Adrenal gland (tissue), 12 donors: ENCODE results near the gene C14orf93. TPM values are rescaled to one million over a fixed set of nuclear protein-coding genes. Genes with fewer than 3 reads are reported as not detected.

Experiments used
- DNase-seq, 7 donors: peaks; one replicate each; pipeline ENCODE4 v3.0.0-alpha.2; 2019 to 2020
- H3K27ac ChIP-seq, 5 donors: fragments of 200-600 bp; sonication (generic) in 4 of 5; 1 replicate in 3 of 5; 2 replicates in 2 of 5; pipeline versions ENCODE4 v1.5.1 to v1.8.0; 2016 to 2020; ENCODE audit warnings: mild to moderate bottlenecking in 1 of 5
- H3K27me3 ChIP-seq: fragments of 200-600 bp; 2 replicates; pipeline ENCODE4 v1.8.0; 2021
- H3K36me3 ChIP-seq, 2 donors: fragments of 200-600 bp; replicated peaks in 1 of 2; 1 replicate in 1 of 2; 2 replicates in 1 of 2; pipeline versions ENCODE4 v1.5.1 to v1.8.0; 2018 to 2022
- H3K4me1 ChIP-seq, 2 donors: fragments of 200-600 bp; replicated peaks in 1 of 2; 1 replicate in 1 of 2; 2 replicates in 1 of 2; pipeline versions ENCODE4 v1.5.1 to v1.8.0; 2018 to 2021
- H3K4me3 ChIP-seq, 4 donors: fragments of 200-600 bp; sonication (generic) in 3 of 4; one replicate each; pipeline ENCODE4 v1.5.1; 2016 to 2018
- H3K9me3 ChIP-seq, 3 donors: fragments of 200-600 bp; sonication (generic) in 1 of 3; replicated peaks in 1 of 3; 1 replicate in 2 of 3; 2 replicates in 1 of 3; pipeline versions ENCODE4 v1.5.1 to v1.8.0; 2016 to 2021
- POLR2A ChIP-seq, 2 donors: fragments of 450-650 bp; IDR thresholded peaks; one replicate each; pipeline ENCODE4 v1.6.1; 2017; ENCODE audit warnings: antibody characterized with exemption in 2 of 2, mild to moderate bottlenecking in 2 of 2, moderate library complexity in 1 of 2
- WGBS, 4 donors: extraction: QIAGEN DNeasy Blood & Tissue Kit in 2 of 4; methylation state at CpG; one replicate each; pipeline versions ENCODE4 v1.1.5 to v1.1.7; 2013 to 2017; 5-methylcytosine and 5-hydroxymethylcytosine counted together
- intact Hi-C, 2 donors: fragments of 100-400 bp; cut with DNase I; formaldehyde crosslinking; loops; one replicate each; pipeline versions ENCODE4 v1.14.1 to v1.15.0; 2022 to 2023
- polyA plus RNA-seq, 3 donors: library from polyadenylated mRNA; stranded (reverse); fragments of 200-250 nt in 2 of 3; fragments of 350-450 nt in 1 of 3; fragmentation: Illumina TruSeq in 1 of 3; extraction: RNeasy Lipid Tissue Mini Kit (QIAGEN cat#74804) in 1 of 3; gene quantifications; one replicate each; pipeline ENCODE4 v1.2.3, GENCODE V29; 2013 to 2014
- total RNA-seq, 9 donors: library from RNA; depleted of rRNA in 4 of 9; stranded (reverse); fragments of >200 nt in 4 of 9; fragments of 120-200 nt in 1 of 9; fragmentation: NEBNext Ultra II Directional in 1 of 9; extraction: Animal tissue kit (Norgen Biotek cat#: 25700) in 1 of 9; gene quantifications; one replicate each; pipeline versions ENCODE4 v1.1.0 to v1.2.4, GENCODE V29; 2013 to 2023
- TF ChIP-seq, protein P1 (sequence below), 6 experiments: fragments of 450-650 bp in 4 of 6; fragments of 200-600 bp in 2 of 6; sonication (generic) in 1 of 6; IDR thresholded peaks; 1 replicate in 5 of 6; 2 replicates in 1 of 6; pipeline versions ENCODE4 v1.5.1 to v1.8.0; 2016 to 2021; ENCODE audit warnings: antibody characterized with exemption in 6 of 6, mild to moderate bottlenecking in 2 of 6, moderate library complexity in 1 of 6
- donor health status: healthy with polysubstance abuse.
- donor health status: Bipolar disorder and iron deficiency.
- donor health status: DM: yes; HTN: yes; CAD: no.
- donor health status: DM: no; HTN: no; CAD: no.
- donor health status: DM: no; HTN: no; CAD: no.
- donor health status: DM: yes; HTN: yes; CAD: no.

Gene C14orf93
- total and polyA plus RNA-seq, 12 donors, result 2.9 to 12.5 (median 7.8) TPM

DNA sequence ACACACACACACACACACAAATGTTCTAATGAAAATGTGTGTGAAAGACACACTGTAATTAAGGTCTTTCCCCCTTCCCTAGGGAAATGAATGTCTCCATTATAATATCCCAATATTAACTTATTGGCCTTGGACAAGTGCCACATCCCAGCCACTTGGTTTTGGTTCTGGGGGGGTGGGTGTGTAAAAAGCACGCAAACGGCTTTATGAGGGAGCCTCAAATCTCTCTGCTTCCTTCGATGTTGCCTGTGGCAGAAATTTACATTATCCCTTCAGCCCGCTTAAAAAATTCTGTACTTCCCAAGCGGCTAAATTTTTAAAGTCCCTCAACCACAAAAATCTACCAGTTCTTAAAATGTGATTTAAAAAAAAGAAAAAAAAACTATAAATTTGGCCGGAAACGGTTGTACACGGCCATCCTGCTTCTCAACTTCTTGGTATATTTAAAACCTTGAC lies 432 bp downstream of the C14orf93 start:
- Histone ChIP-seq H3K27ac (peak overlapping the region in 4 of 5 donors; percentile 50 to 83 (median 62)), H3K9me3 (no peaks in the 10 kb centered on the region), H3K36me3 (no peaks in the 10 kb centered on the region), H3K27me3 (no peaks in the 10 kb centered on the region), H3K4me1 (peaks cover 0 to 19% of the 10 kb centered on the region in 2 donors), H3K4me3 (peak overlapping the region in 3 of 4 donors; percentile 47 to 73 (median 67))
- TF ChIP-seq, protein P1, sequence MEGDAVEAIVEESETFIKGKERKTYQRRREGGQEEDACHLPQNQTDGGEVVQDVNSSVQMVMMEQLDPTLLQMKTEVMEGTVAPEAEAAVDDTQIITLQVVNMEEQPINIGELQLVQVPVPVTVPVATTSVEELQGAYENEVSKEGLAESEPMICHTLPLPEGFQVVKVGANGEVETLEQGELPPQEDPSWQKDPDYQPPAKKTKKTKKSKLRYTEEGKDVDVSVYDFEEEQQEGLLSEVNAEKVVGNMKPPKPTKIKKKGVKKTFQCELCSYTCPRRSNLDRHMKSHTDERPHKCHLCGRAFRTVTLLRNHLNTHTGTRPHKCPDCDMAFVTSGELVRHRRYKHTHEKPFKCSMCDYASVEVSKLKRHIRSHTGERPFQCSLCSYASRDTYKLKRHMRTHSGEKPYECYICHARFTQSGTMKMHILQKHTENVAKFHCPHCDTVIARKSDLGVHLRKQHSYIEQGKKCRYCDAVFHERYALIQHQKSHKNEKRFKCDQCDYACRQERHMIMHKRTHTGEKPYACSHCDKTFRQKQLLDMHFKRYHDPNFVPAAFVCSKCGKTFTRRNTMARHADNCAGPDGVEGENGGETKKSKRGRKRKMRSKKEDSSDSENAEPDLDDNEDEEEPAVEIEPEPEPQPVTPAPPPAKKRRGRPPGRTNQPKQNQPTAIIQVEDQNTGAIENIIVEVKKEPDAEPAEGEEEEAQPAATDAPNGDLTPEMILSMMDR (IDR thresholded peaks at IDR 0.05), result no peak
- TF ChIP-seq POLR2A (IDR thresholded peaks at IDR 0.05), result no peak
- no peak for DNase-seq
- 16 to 28% (median 23%) methylated on average over 8 of the region's 8 CpGs for WGBS, 4 donors
- intact Hi-C loops, result no loop called here

DNA sequence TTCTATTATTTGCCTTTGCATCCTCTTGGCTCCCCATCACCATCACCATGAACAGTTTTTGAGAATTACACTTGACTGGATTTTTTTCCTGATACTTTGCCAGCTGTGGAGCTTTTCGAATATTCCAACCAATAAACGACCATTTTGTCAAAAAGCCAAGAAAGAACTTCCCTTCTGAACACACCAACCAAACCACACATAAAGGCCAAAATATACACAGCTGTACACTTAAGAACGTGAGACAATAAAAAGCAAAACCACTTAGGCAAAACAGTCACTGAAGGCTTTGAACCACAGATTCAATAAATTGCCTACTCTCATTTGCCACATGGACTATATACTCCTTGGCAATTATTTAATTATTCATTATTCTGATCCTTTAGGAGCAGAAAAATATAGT lies 1.1 kb downstream of the C14orf93 start:
- Histone ChIP-seq H3K36me3 (no peaks in the 10 kb centered on the region), H3K4me3 (no peak overlapping the region), H3K27me3 (no peaks in the 10 kb centered on the region), H3K27ac (no peak overlapping the region), H3K4me1 (peaks cover 0 to 19% of the 10 kb centered on the region in 2 donors), H3K9me3 (no peaks in the 10 kb centered on the region)
- DNase-seq, result no peak
- no peak for TF ChIP-seq POLR2A (IDR thresholded peaks at IDR 0.05)
- TF ChIP-seq, protein P1 (IDR thresholded peaks at IDR 0.05), result no peak
- 34 to 51% (median 40%) methylated on average over 3 of the region's 3 CpGs for WGBS, 4 donors
- intact Hi-C loops, result no loop called here

DNA sequence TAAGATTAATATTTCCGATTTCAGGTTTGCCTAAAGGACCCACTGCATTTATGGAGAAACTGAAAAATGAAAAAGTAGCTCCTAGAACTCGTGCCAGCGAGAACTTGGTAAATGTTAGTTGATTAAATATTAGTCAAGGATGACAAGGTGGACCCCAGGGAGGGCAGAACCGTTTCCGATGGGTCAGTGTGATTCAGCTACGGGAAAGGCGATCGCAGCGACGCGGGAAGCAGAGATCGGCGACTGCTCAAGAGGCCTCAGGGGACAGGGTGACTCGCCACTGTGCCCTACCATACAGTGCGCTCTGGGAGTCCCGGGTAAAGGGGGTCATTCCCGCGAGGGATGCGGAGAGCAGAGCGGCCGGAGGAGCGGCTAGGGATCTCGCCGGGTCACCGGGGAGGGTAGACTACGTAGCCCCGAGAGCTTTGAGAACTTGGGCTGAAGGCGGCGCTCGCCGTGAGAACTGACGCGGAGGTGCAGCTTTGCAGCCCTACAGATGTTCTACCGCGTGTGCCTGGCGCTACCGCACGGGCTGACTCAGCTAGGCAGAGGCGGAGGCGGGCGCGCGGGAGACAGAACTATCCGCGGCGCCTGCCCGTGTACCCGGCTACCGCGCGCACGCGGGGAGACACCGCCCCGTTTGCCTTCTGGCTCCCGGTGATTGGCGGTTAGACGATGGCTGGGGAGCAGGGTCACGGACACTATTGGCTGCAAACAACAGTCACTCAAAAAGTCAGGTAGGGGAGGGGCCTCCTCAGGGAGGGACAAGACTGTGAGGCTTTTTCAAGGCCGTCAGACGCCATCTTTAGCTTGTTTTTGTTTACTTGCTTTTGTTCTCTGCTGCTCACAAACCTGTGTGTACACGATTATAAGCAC lies 3.2 kb downstream of the C14orf93 start:
- peak; percentile 52 to 89 for TF ChIP-seq POLR2A (IDR thresholded peaks at IDR 0.05)
- TF ChIP-seq, protein P1 (IDR thresholded peaks at IDR 0.05), result peak in 2 of 6 experiments; percentile 17 to 30
- no peaks in the 10 kb centered on the region for H3K36me3 ChIP-seq
- peaks cover 0 to 19% of the 10 kb centered on the region in 2 donors for H3K4me1 ChIP-seq
- H3K9me3 ChIP-seq, result no peaks in the 10 kb centered on the region
- intact Hi-C loops, result no loop called here
- peak overlapping the region; percentile 1 to 64 (median 48) for H3K4me3 ChIP-seq
- peak overlapping the region; percentile 55 to 97 (median 76) for H3K27ac ChIP-seq
- peak; percentile 97 to 99 (median 98) for DNase-seq
- H3K27me3 ChIP-seq, result no peaks in the 10 kb centered on the region
- 0 to 1% (median 1%) methylated on average over 16 to 62 of the region's 62 CpGs for whole genome bisulfite sequencing, 4 donors

DNA sequence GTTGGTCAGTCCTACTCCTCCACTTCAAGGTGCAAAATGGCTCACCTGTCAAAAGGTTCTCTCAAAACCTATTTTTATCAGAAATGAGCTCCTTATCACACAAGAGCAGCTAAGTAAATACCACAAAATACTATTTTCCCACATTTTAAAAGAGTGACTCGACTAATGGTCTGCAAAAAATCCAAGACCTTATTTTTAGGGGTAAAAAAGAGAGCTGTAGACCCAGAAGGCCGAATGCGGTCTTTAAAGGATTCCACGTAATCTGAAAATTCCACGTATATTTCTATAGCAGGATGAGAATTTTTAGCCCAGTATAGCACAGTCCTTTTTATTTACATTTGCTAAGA lies 3.8 kb downstream of the C14orf93 start:
- 53 to 65% (median 60%) methylated on average over 5 of the region's 5 CpGs for WGBS, 4 donors
- Histone ChIP-seq H3K9me3 (no peaks in the 10 kb centered on the region), H3K4me3 (peak overlapping the region in 2 of 4 donors; percentile 33 to 63), H3K27me3 (no peaks in the 10 kb centered on the region), H3K27ac (peak overlapping the region; percentile 55 to 97 (median 76)), H3K36me3 (no peaks in the 10 kb centered on the region), H3K4me1 (peaks cover 0 to 19% of the 10 kb centered on the region in 2 donors)
- intact Hi-C loops, result no loop called here
- TF ChIP-seq POLR2A (IDR thresholded peaks at IDR 0.05), result no peak
- TF ChIP-seq, protein P1 (IDR thresholded peaks at IDR 0.05), result no peak
- no peak for DNase-seq
